ENCODE data around the gene ERVFRD-1. TPM values are rescaled to one million over a fixed set of nuclear protein-coding genes. Genes with fewer than 3 reads are reported as not detected.

The ERVFRD-1 gene
- total RNA-seq, 2 experiments from 2014 or later, result not detected

DNA sequence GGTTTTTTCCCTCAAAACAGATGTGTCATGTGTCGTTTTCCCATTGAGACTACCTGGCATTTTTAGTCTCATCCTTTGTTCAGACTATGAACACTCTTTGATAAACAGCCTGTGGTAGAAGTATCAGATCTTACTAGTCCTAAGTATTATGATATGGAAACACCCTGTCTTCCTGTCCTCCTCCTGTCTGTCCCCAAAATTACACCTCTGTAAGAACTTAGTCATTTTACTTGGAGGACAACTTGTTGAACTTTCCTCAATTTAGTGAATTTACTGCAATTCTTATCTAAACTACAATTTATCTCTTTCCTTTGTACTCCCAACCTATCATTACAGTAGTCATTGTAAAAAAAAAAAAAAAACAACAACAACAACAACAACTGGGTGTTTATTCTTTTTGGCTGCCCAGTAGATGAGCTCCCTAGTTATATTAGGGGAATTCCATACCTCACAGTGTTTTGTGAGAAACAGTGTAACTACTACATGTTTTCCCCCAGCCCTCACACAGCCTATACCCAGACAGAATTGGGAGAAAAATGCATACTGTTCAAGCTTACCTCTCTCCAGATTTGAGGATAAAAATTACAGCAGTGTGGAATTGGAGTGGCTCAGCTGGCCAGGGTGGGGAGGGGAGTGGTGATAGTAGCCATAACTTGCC lies 18.5 kb upstream of the ERVFRD-1 start:
- H3K4me1 ChIP-seq (ENCODE audit: insufficient read depth, low read length), result no peaks in the 10 kb centered on the region
- peaks cover 21% of the 10 kb centered on the region for H3K4me1 Mint-ChIP-seq (ENCODE audit: low read depth)
- no peaks in the 10 kb centered on the region for H3K9me3 ChIP-seq (ENCODE audit: control insufficient read depth in 1 of 2, insufficient read depth in 1 of 2, low read length in 2 of 2)
- ChIA-PET POLR2A (no interaction called here), CTCF (interaction anchor here (1.6 kb wide), 1 partner anchor 37 kb away, joined by 4 read pairs; the partner anchor contains the start of gene SMIM13)
- TF ChIP-seq, protein P1, sequence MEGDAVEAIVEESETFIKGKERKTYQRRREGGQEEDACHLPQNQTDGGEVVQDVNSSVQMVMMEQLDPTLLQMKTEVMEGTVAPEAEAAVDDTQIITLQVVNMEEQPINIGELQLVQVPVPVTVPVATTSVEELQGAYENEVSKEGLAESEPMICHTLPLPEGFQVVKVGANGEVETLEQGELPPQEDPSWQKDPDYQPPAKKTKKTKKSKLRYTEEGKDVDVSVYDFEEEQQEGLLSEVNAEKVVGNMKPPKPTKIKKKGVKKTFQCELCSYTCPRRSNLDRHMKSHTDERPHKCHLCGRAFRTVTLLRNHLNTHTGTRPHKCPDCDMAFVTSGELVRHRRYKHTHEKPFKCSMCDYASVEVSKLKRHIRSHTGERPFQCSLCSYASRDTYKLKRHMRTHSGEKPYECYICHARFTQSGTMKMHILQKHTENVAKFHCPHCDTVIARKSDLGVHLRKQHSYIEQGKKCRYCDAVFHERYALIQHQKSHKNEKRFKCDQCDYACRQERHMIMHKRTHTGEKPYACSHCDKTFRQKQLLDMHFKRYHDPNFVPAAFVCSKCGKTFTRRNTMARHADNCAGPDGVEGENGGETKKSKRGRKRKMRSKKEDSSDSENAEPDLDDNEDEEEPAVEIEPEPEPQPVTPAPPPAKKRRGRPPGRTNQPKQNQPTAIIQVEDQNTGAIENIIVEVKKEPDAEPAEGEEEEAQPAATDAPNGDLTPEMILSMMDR (IDR thresholded peaks at IDR 0.05), result no peak
- peaks cover 4% of the 10 kb centered on the region for H3K36me3 ChIP-seq (ENCODE audit: insufficient read depth, low read length)
- H3K27me3 ChIP-seq (ENCODE audit: control insufficient read depth in 1 of 2, insufficient read depth in 2 of 2, low read length in 2 of 2), result no peaks in the 10 kb centered on the region
- no peak for DNase-seq
- H3K4me3 ChIP-seq (ENCODE audit: low read length), result no peak overlapping the region
- no peak overlapping the region for H3K27ac ChIP-seq (ENCODE audit: low read depth in 1 of 2, low read length in 2 of 2)
- no peaks in the 10 kb centered on the region for H3K27me3 Mint-ChIP-seq
- no peak for ATAC-seq (ENCODE audit: poor library complexity)
- H3K27ac Mint-ChIP-seq, result no peak overlapping the region
- H3K9me3 Mint-ChIP-seq, result no peaks in the 10 kb centered on the region
- no peak overlapping the region for H3K4me3 Mint-ChIP-seq
- intact Hi-C loops (cut with DNase I, micrococcal nuclease), result no loop called here
- H3K36me3 Mint-ChIP-seq (ENCODE audit: low read depth), result peaks cover 20% of the 10 kb centered on the region

DNA sequence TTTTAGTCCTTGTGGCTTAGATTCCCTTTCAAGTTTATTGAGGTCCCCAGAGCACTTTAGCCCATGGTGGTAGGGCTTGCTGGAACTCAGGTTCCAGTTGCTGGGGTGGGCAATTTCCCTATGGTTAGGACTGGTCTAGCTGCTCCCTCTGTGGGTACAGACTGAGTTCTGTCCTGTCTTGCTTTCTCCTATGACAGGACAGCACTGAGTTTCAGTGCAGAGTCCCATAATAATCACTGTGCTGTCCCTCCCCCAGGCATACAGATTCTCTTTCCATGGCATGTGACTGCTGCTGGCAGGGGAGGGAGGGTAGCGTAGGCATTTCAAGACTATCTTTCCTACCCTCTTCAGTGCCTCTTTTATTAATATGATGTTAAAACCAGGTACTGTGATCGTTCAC lies 17.1 kb upstream of the ERVFRD-1 start:
- POLR2A ChIA-PET, result no interaction called here
- CTCF ChIA-PET, result no interaction called here
- intact Hi-C loops (cut with DNase I, micrococcal nuclease), result no loop called here

DNA sequence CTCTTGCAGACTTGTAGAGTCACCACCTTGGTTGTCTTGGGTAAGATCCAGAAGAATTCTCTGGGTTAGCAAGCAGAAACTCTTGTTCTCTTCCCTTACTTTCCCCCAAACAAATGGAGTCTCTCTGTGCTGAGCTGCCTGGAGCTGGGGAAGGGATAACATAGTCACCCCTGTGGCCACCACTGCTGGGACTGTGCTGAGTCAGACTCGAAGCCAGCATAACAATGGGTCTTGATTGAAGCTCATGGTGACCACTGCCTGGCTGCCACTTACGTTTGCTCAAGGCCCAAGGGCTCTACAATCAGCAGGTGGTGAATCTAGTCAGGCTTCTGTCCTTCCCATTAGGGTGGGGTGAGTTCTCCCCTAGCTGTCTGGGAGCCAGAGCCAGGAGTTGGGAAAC lies 15.4 kb upstream of the ERVFRD-1 start:
- CTCF ChIA-PET, result no interaction called here
- no peak overlapping the region for H3K27ac ChIP-seq (ENCODE audit: low read depth in 1 of 2, low read length in 2 of 2)
- no peaks in the 10 kb centered on the region for H3K9me3 Mint-ChIP-seq
- DNase-seq (no peak), ATAC-seq (ENCODE audit: poor library complexity) (no peak)
- H3K27me3 ChIP-seq (ENCODE audit: control insufficient read depth in 1 of 2, insufficient read depth in 2 of 2, low read length in 2 of 2), result no peaks in the 10 kb centered on the region
- no peaks in the 10 kb centered on the region for H3K4me1 ChIP-seq (ENCODE audit: insufficient read depth, low read length)
- no peaks in the 10 kb centered on the region for H3K36me3 ChIP-seq (ENCODE audit: insufficient read depth, low read length)
- POLR2A ChIA-PET, result no interaction called here
- H3K4me3 ChIP-seq (ENCODE audit: low read length), result no peak overlapping the region
- TF ChIP-seq, protein P1 (IDR thresholded peaks at IDR 0.05), result no peak
- H3K4me1 Mint-ChIP-seq (ENCODE audit: low read depth), result peaks cover 32% of the 10 kb centered on the region
- H3K4me3 Mint-ChIP-seq, result no peak overlapping the region
- intact Hi-C loops (cut with DNase I, micrococcal nuclease), result no loop called here
- no peak overlapping the region for H3K27ac Mint-ChIP-seq
- no peaks in the 10 kb centered on the region for H3K27me3 Mint-ChIP-seq
- no peaks in the 10 kb centered on the region for H3K9me3 ChIP-seq (ENCODE audit: control insufficient read depth in 1 of 2, insufficient read depth in 1 of 2, low read length in 2 of 2)
- H3K36me3 Mint-ChIP-seq (ENCODE audit: low read depth), result peaks cover 11% of the 10 kb centered on the region

More for the DNA sequence above, 17.1 kb upstream of the ERVFRD-1 start:
- TF ChIP-seq, protein P1 (IDR thresholded peaks at IDR 0.05), result no peak
- Mint-ChIP-seq H3K9me3 (no peaks in the 10 kb centered on the region), H3K27me3 (no peaks in the 10 kb centered on the region), H3K4me1 (ENCODE audit: low read depth) (peaks cover 25% of the 10 kb centered on the region), H3K27ac (no peak overlapping the region), H3K36me3 (ENCODE audit: low read depth) (peaks cover 11% of the 10 kb centered on the region), H3K4me3 (no peak overlapping the region)
- Histone ChIP-seq H3K9me3 (ENCODE audit: control insufficient read depth in 1 of 2, insufficient read depth in 1 of 2, low read length in 2 of 2) (no peaks in the 10 kb centered on the region), H3K27me3 (ENCODE audit: control insufficient read depth in 1 of 2, insufficient read depth in 2 of 2, low read length in 2 of 2) (no peaks in the 10 kb centered on the region), H3K36me3 (ENCODE audit: insufficient read depth, low read length) (no peaks in the 10 kb centered on the region), H3K27ac (ENCODE audit: low read depth in 1 of 2, low read length in 2 of 2) (no peak overlapping the region), H3K4me3 (ENCODE audit: low read length) (no peak overlapping the region), H3K4me1 (ENCODE audit: insufficient read depth, low read length) (no peaks in the 10 kb centered on the region)
- no peak for ATAC-seq (ENCODE audit: poor library complexity)
- no peak for DNase-seq
